OCI-LY1 (cell line): ENCODE data around the gene FANCD2OS.

Source experiments
- H2AFZ ChIP-seq: fragments of 200-600 bp; sonication (generic), shearing (Covaris generic); 2 replicates; pipeline ENCODE4 v1.6.0; 2014; ENCODE audit warnings: antibody characterized with exemption, mild to moderate bottlenecking, low read length
- H3F3A ChIP-seq: fragments of 200-600 bp; sonication (generic), shearing (Covaris generic); 2 replicates; pipeline ENCODE4 v1.6.0; 2014; ENCODE audit warnings: mild to moderate bottlenecking, antibody characterized with exemption, low read length, moderate library complexity; ENCODE audit not compliant: insufficient read depth
- H3K27ac ChIP-seq: fragments of 200-600 bp; sonication (generic); 2 replicates; pipeline ENCODE4 v1.5.1; 2014; ENCODE audit warnings: low read length, mixed run types, mild to moderate bottlenecking, low read depth; ENCODE audit not compliant: poor library complexity, severe bottlenecking
- H3K27me3 ChIP-seq: fragments of 200-600 bp; sonication (generic); 2 replicates; pipeline ENCODE4 v1.6.0; 2014; ENCODE audit warnings: antibody characterized with exemption, mild to moderate bottlenecking, low read length, moderate library complexity; ENCODE audit not compliant: insufficient read depth
- H3K36me3 ChIP-seq: fragments of 200-600 bp; sonication (generic); 2 replicates; pipeline ENCODE4 v1.6.1; 2014; ENCODE audit warnings: mild to moderate bottlenecking, antibody characterized with exemption, low read length, moderate library complexity, mixed read lengths; ENCODE audit not compliant: insufficient read depth
- H3K4me1 ChIP-seq: fragments of 200-600 bp; sonication (generic); 2 replicates; pipeline ENCODE4 v1.5.1; 2014; ENCODE audit warnings: mild to moderate bottlenecking, low read length, moderate library complexity; ENCODE audit not compliant: insufficient read depth, severe bottlenecking
- H3K4me2 ChIP-seq: fragments of 200-600 bp; sonication (generic), shearing (Covaris generic); 2 replicates; pipeline ENCODE4 v1.6.1; 2014; ENCODE audit warnings: low read length
- H3K4me3 ChIP-seq: fragments of 200-600 bp; sonication (generic); 2 replicates; pipeline ENCODE4 v1.5.1; 2014; ENCODE audit warnings: low read length, low read depth, mild to moderate bottlenecking, mixed read lengths; ENCODE audit not compliant: poor library complexity, severe bottlenecking
- H3K79me2 ChIP-seq: fragments of 200-600 bp; shearing (Covaris generic); 2 replicates; pipeline ENCODE4 v1.6.1; 2016; ENCODE audit warnings: mixed run types, low read length, mixed read lengths; ENCODE audit not compliant: insufficient read depth
- H3K9ac ChIP-seq: fragments of 200-600 bp; sonication (generic), shearing (Covaris generic); 2 replicates; pipeline ENCODE4 v1.6.1; 2014; ENCODE audit warnings: mild to moderate bottlenecking, low read length, mixed read lengths
- H3K9me2 ChIP-seq: fragments of 200-600 bp; sonication (generic), shearing (Covaris generic); 2 replicates; pipeline ENCODE4 v1.6.1; 2014; ENCODE audit warnings: low read depth, mild to moderate bottlenecking, low read length, mixed read lengths
- H3K9me3 ChIP-seq: fragments of 200-600 bp; shearing (Covaris generic); 2 replicates; pipeline ENCODE4 v1.6.1; 2014; ENCODE audit warnings: low read length, mixed read lengths
- H4K20me1 ChIP-seq: fragments of 200-600 bp; sonication (generic), shearing (Covaris generic); 2 replicates; pipeline ENCODE4 v1.6.0; 2016; ENCODE audit warnings: mild to moderate bottlenecking, low read length; ENCODE audit not compliant: insufficient read depth
- EZH2 ChIP-seq: fragments of 200-600 bp; sonication (generic), shearing (Covaris generic); IDR thresholded peaks from 2 replicates; pipeline ENCODE4 v1.8.0; 2017; ENCODE audit warnings: borderline replicate concordance, mixed run types, mild to moderate bottlenecking, antibody characterized with exemption, low read length, moderate library complexity, mixed read lengths
- TF ChIP-seq, protein P1 (sequence below): fragments of 200-600 bp; sonication (generic), shearing (Covaris generic); IDR thresholded peaks from 2 replicates; pipeline ENCODE4 v1.5.1; 2017; ENCODE audit warnings: mild to moderate bottlenecking, antibody characterized with exemption, low read length, moderate library complexity, mixed read lengths

FANCD2OS gene

GRCh38 chr3:10149226-10149625 lies 41.2 kb upstream of the FANCD2OS start:
- Histone ChIP-seq H3K27me3 (no peaks in the 10 kb centered on the region), H3K4me1 (peaks cover 19% of the 10 kb centered on the region), H3K9ac (no peak overlapping the region), H4K20me1 (no peaks in the 10 kb centered on the region), H3K4me2 (no peak overlapping the region), H3K36me3 (peaks cover 88% of the 10 kb centered on the region), H3F3A (no peaks in the 10 kb centered on the region), H3K27ac (peak overlapping the region; percentile 42), H3K79me2 (peaks cover 30% of the 10 kb centered on the region), H3K4me3 (no peak overlapping the region), H3K9me3 (no peaks in the 10 kb centered on the region), H2AFZ (no peak overlapping the region), H3K9me2 (no peaks in the 10 kb centered on the region)
- TF ChIP-seq EZH2 = no peak
- TF ChIP-seq, protein P1, sequence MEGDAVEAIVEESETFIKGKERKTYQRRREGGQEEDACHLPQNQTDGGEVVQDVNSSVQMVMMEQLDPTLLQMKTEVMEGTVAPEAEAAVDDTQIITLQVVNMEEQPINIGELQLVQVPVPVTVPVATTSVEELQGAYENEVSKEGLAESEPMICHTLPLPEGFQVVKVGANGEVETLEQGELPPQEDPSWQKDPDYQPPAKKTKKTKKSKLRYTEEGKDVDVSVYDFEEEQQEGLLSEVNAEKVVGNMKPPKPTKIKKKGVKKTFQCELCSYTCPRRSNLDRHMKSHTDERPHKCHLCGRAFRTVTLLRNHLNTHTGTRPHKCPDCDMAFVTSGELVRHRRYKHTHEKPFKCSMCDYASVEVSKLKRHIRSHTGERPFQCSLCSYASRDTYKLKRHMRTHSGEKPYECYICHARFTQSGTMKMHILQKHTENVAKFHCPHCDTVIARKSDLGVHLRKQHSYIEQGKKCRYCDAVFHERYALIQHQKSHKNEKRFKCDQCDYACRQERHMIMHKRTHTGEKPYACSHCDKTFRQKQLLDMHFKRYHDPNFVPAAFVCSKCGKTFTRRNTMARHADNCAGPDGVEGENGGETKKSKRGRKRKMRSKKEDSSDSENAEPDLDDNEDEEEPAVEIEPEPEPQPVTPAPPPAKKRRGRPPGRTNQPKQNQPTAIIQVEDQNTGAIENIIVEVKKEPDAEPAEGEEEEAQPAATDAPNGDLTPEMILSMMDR = no peak

DNA sequence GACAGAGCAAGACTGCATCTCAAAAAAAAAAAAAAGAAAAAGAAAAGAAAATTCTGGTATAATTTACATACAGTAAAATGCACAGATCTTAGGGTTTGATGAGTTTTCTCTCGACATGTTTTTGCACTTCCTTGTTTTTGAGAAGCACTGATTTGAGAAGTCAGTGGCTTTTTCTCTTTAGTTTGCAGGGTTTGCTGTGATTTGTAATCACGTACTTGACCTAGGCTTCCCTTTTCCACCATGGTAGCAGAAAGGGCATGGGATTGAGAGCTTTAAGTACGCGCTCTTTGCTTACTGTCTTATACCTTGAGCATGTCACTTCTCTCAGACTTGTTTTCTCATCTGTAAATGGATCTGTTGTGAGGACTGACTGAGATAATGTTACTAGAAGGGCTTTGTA lies 37.6 kb upstream of the FANCD2OS start:
- H3K27me3 ChIP-seq = no peaks in the 10 kb centered on the region
- peak overlapping the region; percentile 46 for H3K4me3 ChIP-seq
- no peaks in the 10 kb centered on the region for H3F3A ChIP-seq
- no peak overlapping the region for H3K27ac ChIP-seq
- peak overlapping the region; percentile 68 for H3K4me2 ChIP-seq
- H3K9me2 ChIP-seq = no peaks in the 10 kb centered on the region
- peaks cover 76% of the 10 kb centered on the region for H3K36me3 ChIP-seq
- TF ChIP-seq EZH2 = no peak
- TF ChIP-seq, protein P1 = no peak
- no peak overlapping the region for H2AFZ ChIP-seq
- peaks cover 38% of the 10 kb centered on the region for H3K4me1 ChIP-seq
- H3K9me3 ChIP-seq = no peaks in the 10 kb centered on the region
- H4K20me1 ChIP-seq = no peaks in the 10 kb centered on the region
- no peak overlapping the region for H3K9ac ChIP-seq
- H3K79me2 ChIP-seq = peaks cover 50% of the 10 kb centered on the region

DNA sequence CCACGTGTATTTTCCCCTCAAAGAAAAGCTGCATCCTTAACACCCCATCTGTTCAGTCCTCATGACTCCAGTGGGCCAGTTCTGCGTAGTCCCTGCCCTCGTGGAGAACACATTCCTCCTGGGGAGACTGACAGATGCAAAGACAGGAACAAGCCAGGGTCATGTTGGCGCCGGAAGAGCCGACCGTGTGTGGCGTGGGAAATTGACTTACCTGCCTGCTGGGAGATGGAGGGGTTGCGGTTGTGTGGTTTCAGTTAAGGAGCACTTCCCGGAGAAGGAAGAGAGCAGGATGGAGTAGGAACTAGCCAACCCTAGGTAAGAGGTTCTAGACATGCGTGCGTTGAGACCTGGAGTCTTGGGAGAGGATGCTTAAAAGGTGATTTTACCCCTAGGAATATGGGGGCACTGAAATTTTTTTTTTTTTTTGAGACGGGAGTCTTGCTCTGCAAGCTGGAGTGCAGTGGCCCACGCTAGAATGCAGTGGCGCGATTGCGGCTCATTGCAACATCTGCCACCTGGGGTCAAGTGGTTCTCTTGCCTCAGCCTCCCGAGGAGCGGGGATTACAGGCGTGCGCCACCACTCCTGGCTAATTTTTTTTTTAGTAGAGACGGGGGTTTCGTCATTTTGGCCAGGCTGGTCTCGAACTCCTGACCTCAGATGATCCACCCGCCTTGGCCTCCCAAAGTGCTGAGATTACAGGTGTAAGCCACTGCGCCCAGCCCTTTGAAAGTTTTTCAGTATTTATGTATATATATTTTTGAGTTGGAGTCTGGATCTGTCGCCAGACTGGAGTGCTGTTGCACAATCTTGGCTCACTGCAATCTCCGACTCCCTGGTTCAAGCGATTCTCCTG lies 34.9 kb upstream of the FANCD2OS start:
- H3F3A ChIP-seq = no peaks in the 10 kb centered on the region
- no peaks in the 10 kb centered on the region for H4K20me1 ChIP-seq
- H3K27ac ChIP-seq = peak overlapping the region; percentile 60
- H3K9me3 ChIP-seq = no peaks in the 10 kb centered on the region
- peaks cover 48% of the 10 kb centered on the region for H3K79me2 ChIP-seq
- peaks cover 38% of the 10 kb centered on the region for H3K4me1 ChIP-seq
- peak overlapping the region; percentile 100 for H3K4me3 ChIP-seq
- no peaks in the 10 kb centered on the region for H3K9me2 ChIP-seq
- TF ChIP-seq, protein P1 = no peak
- H3K27me3 ChIP-seq = no peaks in the 10 kb centered on the region
- peak overlapping the region; percentile 75 for H3K9ac ChIP-seq
- peak overlapping the region; percentile 83 for H3K4me2 ChIP-seq
- H2AFZ ChIP-seq = no peak overlapping the region
- H3K36me3 ChIP-seq = peaks cover 50% of the 10 kb centered on the region
